ENCODE measurements around the gene ARMH3. TPM values are rescaled to one million over a fixed set of nuclear protein-coding genes. Genes with fewer than 3 reads are reported as not detected.

Gene ARMH3
- total and polyA plus RNA-seq, 10 of the 15 experiments (the other 5 are each of a cell fraction or from before 2014, with no cell fraction given): 13.0 to 33.0 (median 16.4) TPM

- no peak for TF ChIP-seq E2F8 (IDR thresholded peaks at IDR 0.05; ENCODE audit: low read depth, partially characterized antibody)
- no peak for TF ChIP-seq ESRRA (IDR thresholded peaks at IDR 0.05; ENCODE audit: low read length)
- no peak for TF ChIP-seq JUNB (IDR thresholded peaks at IDR 0.05)
- TF ChIP-seq PBX3 (IDR thresholded peaks at IDR 0.05; ENCODE audit: insufficient replicate concordance, low read depth, low read length): no peak
- TF ChIP-seq PRDM15 (CRISPR knock-in tag; IDR thresholded peaks at IDR 0.05): no peak
- TF ChIP-seq CBFB (IDR thresholded peaks at IDR 0.05; ENCODE audit: low read depth): no peak
- TF ChIP-seq STAT1 (conservative IDR thresholded peaks at IDR 0.05): no peak
- no peak for TF ChIP-seq MTA3 (IDR thresholded peaks at IDR 0.05; ENCODE audit: borderline replicate concordance, low read length)
- no peak for TF ChIP-seq RUNX3 (IDR thresholded peaks at IDR 0.05; ENCODE audit: low read length)
- no peak for TF ChIP-seq ZZZ3 (IDR thresholded peaks at IDR 0.05; ENCODE audit: control insufficient read depth, insufficient read length, low read depth)
- no peak for TF ChIP-seq ZBTB4 (CRISPR knock-in tag; IDR thresholded peaks at IDR 0.05)
- no peak for TF ChIP-seq GABPA (IDR thresholded peaks at IDR 0.05; ENCODE audit: low read depth)
These were observed 4.0 kb upstream of the ARMH3 start (continued) for GRCh38 chr10:102059987-102060386.
